ENCODE measurements around the gene SMAD6.
"Not testable (repeated sequence)": the region's sequence is repeated elsewhere in the genome, so short reads cannot be mapped to it uniquely, and the experiment has no call there.

The SMAD6 gene

DNA sequence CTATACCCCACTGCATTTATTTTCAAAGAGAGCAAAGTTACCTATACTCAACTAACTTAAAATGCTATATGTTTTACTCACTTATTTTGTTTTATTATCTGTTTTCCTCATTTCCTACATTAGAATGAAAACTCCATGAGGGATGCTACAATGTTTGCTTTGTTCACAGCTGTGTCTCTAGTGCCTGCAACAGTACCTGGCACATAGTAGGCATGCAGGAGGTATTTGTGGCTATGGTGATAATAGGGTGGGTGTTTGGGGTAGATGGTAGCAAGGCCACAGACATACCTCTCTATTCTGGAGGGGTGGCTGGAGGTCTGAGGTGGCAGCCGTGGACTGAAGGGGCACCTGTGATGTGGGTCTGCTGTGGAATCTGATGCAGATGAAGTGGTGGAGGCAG, 24.7 kb upstream of the SMAD6 start:
- DNase-seq: no peak

DNA sequence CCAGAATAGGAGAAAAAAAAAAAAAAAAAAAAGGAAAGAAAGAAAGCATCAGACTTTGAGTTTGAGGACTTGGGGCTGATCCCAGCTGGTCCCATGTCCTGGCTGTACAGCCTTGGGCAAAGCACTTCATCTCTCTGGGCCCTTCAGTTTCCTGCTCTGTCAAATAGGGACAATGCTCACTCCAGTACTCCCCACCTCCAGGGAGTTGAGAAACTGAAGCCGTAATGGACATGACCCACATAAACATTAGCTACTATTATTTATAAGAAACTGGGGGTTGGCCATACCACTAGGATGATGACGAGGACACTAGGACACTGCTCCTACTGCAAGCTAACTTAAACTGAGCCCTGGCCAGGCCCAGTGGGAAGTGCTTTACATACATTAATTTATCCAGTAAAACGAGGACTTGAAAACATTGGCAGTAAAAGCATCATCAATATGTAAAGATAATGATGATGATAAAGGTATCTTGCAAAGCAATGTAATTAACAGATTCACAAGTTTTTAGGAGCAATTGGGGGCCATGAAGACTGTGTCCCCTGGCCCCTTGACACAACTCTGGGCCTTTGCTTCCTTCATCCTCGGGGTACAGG, 22.9 kb upstream of the SMAD6 start:
- no peak for DNase-seq

DNA sequence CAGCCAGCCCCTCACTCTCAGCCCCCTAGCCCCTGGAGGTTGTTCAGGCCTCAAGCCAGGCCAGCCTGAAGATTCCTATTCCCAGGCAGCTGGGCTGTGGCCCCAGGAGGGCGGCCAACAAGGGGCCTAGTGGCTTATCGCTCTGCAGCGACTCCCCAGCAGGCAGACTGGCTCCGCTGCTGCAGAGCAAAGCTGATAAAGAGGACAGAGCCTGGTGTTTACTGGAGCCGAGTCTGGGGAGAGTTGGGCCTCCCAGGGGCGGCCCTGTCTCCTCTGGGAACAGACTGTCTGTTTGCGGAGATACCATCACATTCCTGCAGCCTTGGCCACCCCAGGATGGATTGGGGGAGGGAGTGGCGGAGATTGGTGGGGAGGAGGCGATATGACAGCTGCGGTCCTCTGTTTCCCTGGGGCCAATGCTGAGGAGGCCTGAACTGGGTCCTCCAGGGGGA, 22.4 kb upstream of the SMAD6 start:
- DNase-seq: peak; percentile 86

DNA sequence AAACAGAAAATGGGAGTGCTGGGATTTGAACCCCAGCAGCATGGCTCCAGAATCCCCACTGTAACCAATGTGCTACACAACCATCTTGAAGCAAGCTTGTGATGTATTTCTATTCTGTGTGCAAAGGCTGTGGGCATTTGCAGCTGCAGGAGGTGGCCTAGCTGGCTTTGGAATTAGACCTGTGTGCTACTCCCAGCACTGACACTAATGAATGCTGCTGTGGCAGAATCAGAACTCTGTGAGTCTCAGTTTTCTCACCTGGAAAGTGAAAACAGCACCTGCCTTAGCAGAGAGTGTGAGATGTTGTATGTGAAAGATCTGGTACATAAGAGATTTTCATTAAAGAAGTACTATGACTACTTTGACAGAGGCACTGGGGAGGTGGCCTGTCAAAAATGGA, 21.5 kb upstream of the SMAD6 start:
- DNase-seq: no peak

DNA sequence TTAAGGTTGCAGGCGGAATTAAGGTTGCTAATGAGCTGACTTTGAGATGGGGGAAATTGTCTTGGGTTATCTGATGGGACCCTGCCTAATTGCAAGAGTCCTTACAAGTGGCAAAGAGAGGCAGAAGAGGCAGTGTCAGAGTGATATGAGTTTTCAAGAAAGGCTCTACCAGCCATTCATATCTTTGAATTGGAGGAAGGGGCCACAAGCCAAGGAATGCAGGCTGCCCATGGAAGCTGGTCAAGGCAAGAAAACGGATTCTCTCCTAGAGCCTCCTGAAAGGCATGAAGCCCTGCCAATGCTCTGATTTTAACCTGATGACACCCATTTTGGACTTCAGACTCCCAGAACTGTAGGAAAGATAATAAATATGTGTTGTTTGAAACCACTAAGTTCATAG, 20.6 kb upstream of the SMAD6 start:
- no peak for DNase-seq

DNA sequence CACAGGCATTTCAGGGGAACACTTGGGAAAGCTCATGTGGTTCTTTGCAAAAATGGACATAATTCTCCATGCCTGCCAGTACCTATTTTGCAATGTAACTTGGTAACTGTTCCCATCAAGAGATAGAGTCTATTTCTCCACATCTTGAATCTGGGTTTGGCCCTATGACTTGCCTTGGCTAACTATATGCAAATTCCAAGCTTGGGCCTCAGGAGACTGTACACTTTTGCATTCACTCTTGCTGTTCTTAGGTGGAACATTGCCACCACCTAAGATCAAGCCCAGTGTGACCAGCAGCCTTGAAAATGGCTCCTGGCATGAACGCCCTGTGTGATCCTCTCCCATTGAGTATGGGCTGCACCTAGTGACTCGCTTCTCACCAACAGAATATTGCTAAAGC, 19.8 kb upstream of the SMAD6 start:
- DNase-seq: no peak

DNA sequence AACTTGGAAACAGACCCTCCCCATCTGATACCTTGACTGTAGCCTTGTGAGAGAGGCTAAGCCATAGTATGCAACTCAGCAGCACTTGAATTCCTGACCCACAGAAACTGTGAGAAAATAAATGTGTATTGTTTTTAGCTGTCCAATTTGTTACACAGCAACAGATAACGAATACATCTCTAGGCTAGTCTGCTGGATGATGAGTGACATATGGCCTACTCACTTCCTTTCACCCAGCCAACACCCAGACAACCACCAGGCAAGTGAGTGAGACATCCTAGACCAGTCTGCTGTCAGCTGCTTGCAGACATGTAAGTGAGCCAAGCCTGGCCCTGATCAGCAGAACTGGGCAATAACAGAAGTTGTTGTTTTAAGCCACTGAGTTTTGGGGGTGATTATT, 19.2 kb upstream of the SMAD6 start:
- no peak for DNase-seq

DNA sequence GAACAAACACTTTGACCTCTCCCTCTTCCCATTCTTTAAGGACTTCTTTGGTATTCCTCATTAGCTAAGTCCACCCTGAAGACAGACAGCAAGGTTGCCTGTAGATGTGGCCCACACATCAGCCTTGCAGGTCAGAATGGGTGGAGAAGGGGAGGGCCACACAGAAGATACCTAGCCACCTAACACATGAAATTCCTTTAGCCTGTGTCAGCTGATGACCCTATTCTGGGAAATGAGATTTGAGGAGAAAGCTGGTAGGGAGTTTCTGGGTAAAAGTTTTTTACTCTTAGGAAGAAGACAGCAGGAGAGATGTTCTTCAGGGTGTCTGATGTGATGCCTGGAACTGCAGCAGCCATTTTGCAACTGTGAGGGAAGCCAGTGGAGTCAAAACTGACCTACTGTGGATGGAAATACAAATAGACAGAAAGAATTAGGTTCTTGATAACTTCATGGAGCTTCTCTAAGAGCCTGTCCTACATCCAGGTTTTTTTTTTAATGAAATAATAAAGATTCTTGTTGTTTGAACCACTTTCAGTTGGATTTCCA, 17.8 kb upstream of the SMAD6 start:
- no peak for DNase-seq

DNA sequence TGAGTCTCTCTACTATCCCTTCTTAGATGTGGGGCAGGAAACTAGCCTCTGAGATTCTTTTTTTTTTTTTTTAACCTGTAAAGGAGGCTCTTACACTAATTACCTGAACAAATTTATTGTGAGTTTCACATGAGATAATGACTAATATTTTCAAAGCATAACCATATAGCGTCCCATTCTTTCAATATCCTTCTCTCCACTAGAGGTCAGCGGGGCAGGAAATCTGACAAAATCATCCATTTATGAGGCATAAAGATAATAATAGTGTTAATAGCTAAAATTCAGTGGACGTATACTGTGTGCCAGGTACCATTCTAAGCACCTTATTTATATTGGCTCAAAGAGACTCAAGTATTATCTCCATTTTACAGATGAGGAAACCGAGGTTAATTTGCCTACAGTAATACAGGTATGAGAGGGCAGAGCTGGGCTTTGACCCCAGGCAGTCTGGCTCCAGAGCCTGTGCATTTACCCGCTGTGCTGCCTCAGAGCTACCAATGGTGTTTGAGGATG, 16.3 kb upstream of the SMAD6 start:
- DNase-seq: peak; percentile 59

DNA sequence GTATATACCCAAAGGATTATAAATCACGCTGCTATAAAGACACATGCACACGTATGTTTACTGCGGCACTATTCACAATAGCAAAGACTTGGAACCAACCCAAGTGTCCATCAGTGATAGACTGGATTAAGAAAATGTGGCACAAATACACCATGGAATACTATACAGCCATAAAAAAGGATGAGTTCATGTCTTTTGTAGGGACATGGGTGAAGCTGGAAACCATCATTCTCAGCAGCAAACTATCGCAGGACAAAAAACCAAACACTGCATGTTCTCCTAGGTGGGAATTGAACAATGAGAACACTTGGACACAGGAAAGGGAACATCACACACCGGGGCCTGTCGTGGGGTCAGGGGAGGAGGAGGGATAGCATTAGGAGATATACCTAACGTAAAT, 11.1 kb upstream of the SMAD6 start:
- DNase-seq: not testable (repeated sequence)

DNA sequence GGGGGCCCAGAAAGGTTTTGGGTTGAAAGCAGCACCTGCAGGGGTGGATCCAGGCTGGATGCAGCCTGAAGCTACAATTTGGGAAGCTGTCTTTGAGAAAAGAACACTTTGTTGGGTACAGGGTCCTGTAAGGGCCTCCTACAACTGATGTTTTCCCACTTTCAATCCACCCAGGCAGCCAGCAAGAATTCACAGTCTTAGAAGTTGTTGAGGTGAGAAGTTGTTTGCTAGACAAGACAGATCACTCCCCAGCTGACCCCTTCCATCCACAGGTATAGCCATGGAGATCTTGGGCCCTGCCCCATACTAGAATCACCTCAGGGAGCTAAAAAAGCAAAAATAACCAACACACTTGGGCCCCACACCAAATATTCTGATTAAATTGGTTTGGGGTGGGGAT, 10.3 kb upstream of the SMAD6 start:
- DNase-seq: no peak

DNA sequence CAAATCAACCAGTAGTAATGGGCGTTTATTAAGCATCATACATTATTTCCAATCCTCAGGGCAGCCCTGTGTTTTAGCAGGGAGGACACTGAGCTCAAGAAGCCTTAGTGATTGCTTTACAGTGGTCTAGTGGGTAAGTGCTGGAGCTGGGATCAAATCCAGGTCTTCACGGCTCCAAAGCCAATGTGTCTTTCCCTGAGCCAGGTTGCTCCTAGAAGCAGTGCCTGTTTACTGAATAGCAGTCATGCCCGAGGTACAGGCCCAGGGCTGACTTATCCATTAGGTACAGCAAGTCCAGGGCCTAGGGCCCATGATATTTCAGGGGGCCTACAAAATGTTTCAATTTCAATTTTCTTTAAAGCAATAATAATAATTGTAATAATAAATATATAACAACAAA, 9.6 kb upstream of the SMAD6 start:
- no peak for DNase-seq

DNA sequence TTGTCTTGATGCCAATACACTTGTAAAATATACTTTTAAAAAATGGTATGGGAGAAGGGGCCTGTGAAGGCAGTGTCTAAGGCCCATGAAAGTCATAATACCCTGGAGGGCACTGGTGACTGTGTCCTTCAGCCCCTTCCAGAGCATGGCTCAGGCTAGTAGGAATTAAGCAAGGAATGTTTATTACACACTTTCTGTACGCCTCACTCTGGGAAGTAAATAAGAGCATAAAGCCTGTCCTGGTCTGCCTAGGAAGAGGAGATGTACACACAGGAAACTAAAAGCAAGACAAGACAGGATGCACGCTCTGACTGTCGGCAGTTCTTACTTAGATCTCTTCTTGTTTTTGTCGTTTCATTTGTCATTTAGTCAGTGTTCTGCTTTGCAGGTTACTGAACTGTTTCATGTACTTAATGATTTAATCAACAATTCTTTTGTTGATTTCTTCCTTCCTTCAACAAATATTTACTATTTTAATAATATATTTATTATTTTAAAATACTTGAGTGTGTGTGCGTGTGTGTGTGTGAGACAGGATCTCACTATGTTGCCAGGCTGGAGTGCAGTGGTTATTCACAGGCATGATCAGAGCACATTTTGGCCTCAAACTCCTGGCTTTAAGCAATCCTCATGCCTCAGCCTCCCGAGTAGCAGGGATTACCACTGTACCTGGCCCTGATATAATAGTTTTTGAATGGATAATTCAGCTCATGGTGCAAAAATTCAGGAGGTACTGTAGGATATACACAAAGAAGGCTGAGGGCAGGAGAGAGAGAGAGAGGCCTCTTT, 9.0 kb upstream of the SMAD6 start:
- no peak for DNase-seq

DNA sequence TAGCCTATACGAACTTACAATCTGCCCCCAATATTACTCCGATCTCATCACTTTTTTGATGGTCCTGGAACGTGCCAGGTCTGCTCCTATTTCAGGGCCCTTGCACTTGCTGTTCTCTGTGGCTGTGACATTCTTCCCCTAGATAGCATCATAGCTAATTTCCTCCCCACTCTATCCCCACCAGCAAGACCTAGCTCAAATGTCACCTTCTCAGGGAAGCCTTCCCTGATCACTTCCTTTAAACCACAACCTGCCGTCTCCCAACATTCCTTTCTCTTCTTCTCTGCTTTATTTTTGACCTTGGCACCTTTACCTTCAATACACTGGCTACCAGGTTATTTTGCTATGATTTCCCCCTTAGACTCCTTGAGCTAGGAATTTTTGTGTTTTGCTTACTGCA, 5.3 kb upstream of the SMAD6 start:
- no peak for DNase-seq

DNA sequence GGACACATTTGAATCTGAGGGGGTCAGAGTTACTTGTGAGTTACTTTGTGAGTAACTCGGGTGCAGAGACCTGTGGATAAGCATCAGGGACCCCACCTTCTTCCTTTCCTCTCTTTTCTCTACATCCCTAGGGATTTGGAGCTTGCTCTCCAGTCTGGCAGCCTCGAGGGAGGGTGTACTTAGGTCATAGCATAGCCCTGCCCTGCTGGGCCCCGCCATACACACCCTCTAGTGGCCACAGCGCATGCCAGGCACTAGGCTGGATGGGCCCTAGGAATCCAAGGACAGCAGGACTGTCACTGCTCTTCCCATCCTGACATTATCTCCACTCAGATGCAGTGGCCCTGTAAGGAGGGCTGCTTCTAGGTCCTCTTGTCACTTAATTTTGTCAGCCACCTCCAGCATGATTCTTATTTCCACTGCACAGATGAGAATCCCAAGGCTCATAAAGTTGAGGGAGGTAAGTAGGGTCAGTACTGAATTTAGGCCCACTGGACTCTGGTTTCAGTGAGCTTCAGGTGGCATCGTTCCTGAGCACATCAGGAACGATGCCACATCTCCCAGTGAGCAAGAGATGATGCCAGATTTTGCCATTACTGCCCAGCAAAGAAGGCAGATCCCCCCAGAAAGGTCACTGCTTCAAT, 3.6 kb upstream of the SMAD6 start:
- DNase-seq: peak; percentile 81

DNA sequence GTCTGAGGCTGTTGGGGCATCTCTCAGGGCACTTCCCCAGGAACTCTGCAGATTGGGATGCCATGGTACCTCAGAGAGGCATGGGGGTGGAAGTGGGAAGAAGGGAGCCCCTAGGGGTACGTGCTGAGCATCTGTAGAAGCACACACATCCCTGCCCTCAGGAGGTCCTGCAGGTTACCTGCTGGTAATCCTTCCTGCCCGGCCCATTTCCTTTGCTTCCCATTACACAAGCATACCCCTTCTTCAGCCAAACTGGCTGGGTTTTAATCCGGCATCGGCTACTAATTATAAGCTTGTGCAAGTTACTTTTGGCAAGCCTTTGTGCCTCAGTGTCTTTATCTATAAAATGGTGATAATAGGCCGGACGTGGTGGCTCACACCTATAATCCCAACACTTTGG, 3.1 kb upstream of the SMAD6 start:
- DNase-seq: no peak

DNA sequence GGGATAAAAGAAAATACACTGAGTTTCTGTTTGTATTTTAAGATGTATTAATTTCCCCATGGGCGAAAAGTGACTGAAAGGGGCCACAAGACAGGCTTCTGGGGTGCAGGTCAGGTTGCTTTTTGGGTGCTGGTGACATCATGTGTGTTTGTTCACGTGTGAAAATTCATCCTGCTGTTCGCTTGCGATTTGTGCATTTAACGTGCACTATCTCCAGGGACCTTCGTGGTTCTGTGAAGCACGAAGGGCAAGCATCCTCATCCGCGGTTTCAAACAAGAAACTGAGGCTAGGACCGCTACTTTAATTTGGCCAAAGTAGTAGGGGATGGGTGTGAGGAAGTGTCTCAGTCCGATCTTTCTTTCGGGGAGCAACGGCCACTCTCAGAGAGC, 1.6 kb upstream of the SMAD6 start:
- DNase-seq: no peak

DNA sequence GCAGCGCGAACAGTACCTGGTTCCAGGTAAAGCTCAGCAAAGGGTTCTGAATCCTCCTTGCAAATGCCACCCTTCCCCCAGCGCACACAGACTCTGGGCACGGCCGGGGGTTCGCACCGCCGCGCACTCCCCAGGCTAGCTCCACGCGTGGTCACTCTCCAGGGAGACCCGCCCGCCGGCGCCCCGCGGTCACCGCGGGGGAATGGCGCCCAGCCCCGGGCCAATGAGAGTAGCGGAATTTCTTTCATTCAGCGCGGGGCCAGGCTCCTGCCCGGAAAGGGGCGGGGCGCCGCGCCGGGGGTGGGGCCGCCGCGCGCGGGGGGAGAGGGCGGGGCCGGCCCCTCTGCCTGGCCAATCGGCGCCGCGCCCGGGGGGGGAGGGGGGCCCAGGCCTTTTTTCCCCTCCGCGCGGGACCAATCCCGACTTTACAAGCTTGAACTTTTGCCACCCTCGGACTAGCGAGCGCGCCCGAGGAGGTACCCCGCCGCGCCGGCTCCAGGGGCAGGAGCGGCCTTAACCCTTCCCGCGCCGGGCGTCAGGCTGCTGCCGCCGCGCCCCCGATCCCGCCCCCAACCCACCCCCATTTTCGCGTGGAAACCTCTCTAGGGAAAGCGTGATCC, 1.1 kb upstream of the SMAD6 start:
- peak; percentile 96 for DNase-seq

DNA sequence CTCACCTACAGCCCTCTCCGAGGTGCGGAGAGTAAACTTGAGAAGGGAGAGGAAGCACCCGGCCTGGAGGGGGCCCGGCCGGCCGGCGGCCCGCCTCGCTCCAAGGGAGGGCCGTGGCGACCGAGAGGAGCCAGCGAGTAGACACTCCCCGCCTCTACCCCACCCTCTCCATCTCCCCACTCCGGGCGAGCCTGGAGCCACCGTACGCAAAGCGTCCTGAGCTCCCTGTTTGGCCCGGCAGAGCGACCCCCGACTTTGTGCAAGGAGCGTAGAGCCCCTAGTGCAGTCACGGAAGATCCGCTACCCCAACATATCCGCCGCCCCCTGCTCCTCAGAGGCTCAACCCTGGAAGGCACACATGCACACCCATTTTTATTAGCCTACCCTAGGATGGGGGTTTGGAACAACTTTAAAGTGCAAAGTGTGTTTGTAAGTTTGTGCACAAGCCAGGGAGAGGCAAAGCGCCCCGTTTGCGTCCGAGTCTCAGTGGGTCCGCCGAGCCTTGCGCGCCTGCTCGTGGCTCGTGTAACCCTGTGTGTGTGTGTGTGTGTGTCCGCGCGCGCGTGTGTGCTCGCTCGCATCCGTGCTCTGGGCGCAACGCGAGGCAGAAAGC, 508 bp upstream of the SMAD6 start:
- peak; percentile 55 for DNase-seq

DNA sequence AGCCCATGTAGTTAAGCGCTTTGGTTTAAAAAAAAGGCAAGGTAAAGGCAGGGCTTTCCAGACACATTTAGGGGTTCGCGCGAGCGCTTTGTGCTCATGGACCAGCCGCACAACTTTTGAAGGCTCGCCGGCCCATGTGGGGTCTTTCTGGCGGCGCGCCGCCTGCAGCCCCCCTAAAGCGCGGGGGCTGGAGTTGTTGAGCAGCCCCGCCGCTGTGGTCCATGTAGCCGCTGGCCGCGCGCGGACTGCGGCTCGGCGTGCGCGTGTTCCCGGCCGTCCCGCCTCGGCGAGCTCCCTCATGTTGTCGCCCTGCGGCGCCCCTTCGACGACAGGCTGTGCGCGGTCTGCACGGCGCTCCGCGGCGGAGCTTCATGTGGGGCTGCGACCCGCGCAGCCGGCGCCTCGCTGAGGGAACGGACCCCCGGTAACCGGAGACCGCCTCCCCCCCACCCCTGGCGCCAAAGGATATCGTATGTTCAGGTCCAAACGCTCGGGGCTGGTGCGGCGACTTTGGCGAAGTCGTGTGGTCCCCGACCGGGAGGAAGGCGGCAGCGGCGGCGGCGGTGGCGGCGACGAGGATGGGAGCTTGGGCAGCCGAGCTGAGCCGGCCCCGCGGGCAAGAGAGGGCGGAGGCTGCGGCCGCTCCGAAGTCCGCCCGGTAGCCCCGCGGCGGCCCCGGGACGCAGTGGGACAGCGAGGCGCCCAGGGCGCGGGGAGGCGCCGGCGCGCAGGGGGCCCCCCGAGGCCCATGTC, 927 bp downstream of the SMAD6 start:
- peak; percentile 27 for DNase-seq

DNA sequence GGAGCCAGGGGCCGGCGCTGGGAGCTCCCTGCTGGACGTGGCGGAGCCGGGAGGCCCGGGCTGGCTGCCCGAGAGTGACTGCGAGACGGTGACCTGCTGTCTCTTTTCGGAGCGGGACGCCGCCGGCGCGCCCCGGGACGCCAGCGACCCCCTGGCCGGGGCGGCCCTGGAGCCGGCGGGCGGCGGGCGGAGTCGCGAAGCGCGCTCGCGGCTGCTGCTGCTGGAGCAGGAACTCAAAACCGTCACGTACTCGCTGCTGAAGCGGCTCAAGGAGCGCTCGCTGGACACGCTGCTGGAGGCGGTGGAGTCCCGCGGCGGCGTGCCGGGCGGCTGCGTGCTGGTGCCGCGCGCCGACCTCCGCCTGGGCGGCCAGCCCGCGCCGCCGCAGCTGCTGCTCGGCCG, 1.5 kb downstream of the SMAD6 start:
- peak; percentile 52 for DNase-seq

Data from hematopoietic multipotent progenitor cell treated with erythropoietin and hydrocortisone succinate and interleukin-3 and kit ligand, for 6 days (in vitro differentiated cells).